KMS-11 (cell line): ENCODE results near the gene AFF1.
A peak's percentile ranks its signal among the peaks of the same experiment; 100 is the strongest.

Experiments
- H2AFZ ChIP-seq: fragments of 200-600 bp; sonication (generic); 2 replicates; pipeline ENCODE4 v1.6.1; 2016; ENCODE audit warnings: antibody characterized with exemption, mixed run types, low read depth
- H3K27ac ChIP-seq: fragments of 200-600 bp; sonication (generic); 2 replicates; pipeline ENCODE4 v1.6.1; 2016; ENCODE audit warnings: mild to moderate bottlenecking, mixed run types
- H3K27me3 ChIP-seq: fragments of 200-600 bp; sonication (generic); 2 replicates; pipeline ENCODE4 v1.6.1; 2017; ENCODE audit warnings: mild to moderate bottlenecking, low read depth, mixed run types, moderate library complexity; ENCODE audit not compliant: insufficient read depth
- H3K36me3 ChIP-seq: fragments of 200-600 bp; sonication (generic); 2 replicates; pipeline ENCODE4 v1.6.1; 2017; ENCODE audit warnings: mild to moderate bottlenecking, mixed run types; ENCODE audit not compliant: insufficient read depth
- H3K4me1 ChIP-seq: fragments of 200-600 bp; sonication (generic); 2 replicates; pipeline ENCODE4 v1.6.1; 2016; ENCODE audit warnings: mild to moderate bottlenecking, low read depth, mixed run types; ENCODE audit not compliant: poor library complexity, severe bottlenecking
- H3K4me2 ChIP-seq: fragments of 200-600 bp; sonication (generic); 2 replicates; pipeline ENCODE4 v1.7.0; 2016; ENCODE audit warnings: mild to moderate bottlenecking, mixed run types
- H3K4me3 ChIP-seq: fragments of 200-600 bp; sonication (generic); IDR thresholded peaks from 2 replicates; pipeline ENCODE4 v1.6.1; 2017; ENCODE audit warnings: low read depth, low read length, mixed read lengths; ENCODE audit not compliant: insufficient read depth
- H3K79me2 ChIP-seq: fragments of 200-600 bp; sonication (generic); 2 replicates; pipeline ENCODE4 v1.6.1; 2016; ENCODE audit warnings: low read depth, mixed run types; ENCODE audit not compliant: insufficient read depth
- H3K9ac ChIP-seq: fragments of 200-600 bp; sonication (generic); 2 replicates; pipeline ENCODE4 v1.6.1; 2016; ENCODE audit warnings: mild to moderate bottlenecking, mixed run types
- H4K20me1 ChIP-seq: fragments of 200-600 bp; sonication (generic); 2 replicates; pipeline ENCODE4 v1.6.1; 2016; ENCODE audit warnings: mild to moderate bottlenecking, mixed run types; ENCODE audit not compliant: insufficient read depth
- TF ChIP-seq, protein P1 (sequence below): fragments of 200-600 bp; sonication (generic); conservative IDR thresholded peaks from 2 replicates; pipeline ENCODE4 v1.6.1; 2017; ENCODE audit warnings: low read depth, mild to moderate bottlenecking, antibody characterized with exemption, low read length, moderate library complexity, mixed read lengths

AFF1 gene

DNA sequence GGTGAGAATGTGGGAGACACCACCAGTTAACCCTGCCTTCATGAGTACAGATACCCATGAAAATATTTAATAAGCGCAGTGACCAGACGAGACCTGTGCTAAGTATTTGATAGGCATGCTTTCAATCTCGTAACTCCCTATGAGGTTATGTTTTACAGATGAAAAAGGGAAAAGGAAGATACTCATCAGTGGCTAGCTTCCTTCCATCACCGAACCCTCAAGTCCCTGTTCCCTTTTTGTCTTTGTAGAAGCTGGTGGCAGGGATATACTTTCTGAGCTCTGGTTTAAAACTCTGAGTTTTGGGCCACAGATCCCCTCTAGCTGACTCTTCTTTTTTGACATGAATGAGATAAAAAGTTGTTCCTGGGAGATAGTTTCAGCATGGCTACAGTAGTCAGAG is 26.3 kb downstream of the AFF1 start:
- Histone ChIP-seq H3K27ac (peak overlapping the region; percentile 92), H3K4me1 (peaks cover 100% of the 10 kb centered on the region), H4K20me1 (no peaks in the 10 kb centered on the region), H3K9ac (peak overlapping the region; percentile 52; the same call in 1 of the 2 replicates), H3K36me3 (no peaks in the 10 kb centered on the region), H3K27me3 (no peaks in the 10 kb centered on the region), H3K4me2 (peak overlapping the region; percentile 73), H2AFZ (0 out of 2 replicates have a peak overlapping the region, but pooled peaks have one; percentile 12), H3K4me3 (no peak overlapping the region), H3K79me2 (peaks cover 88% of the 10 kb centered on the region)
- TF ChIP-seq, protein P1, sequence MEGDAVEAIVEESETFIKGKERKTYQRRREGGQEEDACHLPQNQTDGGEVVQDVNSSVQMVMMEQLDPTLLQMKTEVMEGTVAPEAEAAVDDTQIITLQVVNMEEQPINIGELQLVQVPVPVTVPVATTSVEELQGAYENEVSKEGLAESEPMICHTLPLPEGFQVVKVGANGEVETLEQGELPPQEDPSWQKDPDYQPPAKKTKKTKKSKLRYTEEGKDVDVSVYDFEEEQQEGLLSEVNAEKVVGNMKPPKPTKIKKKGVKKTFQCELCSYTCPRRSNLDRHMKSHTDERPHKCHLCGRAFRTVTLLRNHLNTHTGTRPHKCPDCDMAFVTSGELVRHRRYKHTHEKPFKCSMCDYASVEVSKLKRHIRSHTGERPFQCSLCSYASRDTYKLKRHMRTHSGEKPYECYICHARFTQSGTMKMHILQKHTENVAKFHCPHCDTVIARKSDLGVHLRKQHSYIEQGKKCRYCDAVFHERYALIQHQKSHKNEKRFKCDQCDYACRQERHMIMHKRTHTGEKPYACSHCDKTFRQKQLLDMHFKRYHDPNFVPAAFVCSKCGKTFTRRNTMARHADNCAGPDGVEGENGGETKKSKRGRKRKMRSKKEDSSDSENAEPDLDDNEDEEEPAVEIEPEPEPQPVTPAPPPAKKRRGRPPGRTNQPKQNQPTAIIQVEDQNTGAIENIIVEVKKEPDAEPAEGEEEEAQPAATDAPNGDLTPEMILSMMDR = no peak

DNA sequence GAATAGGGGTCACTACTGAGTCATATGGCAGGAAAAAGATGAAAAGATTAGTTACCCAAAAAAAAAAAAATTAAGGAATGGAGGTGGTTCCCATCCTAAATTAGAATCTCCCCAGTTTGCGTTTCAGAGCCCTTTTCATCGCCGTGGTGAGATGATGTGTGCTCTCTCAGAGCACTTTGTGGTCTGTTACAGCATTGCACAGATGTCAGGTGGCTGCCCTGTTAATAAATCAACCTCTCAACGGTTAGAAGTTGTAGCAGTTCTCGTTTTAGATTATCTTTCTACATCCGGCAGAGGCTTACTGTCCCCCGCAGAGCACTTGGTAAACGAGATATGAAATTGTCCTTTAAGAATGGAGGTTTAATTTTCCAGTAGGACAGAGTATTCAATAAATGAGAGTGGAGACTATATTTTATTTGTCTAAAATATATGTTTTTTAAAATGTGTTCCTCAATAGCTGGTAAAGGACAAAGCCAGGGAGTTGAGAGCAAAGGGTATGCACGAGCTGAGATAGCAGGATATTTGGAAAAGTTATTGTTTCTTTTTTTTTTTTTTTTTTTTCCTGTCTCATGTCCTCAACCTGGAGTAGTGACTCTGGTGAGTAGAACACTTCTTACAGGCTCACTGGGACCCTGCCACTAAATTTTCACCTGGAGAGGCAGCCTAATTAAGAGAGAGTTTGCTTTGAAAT is 26.9 kb downstream of the AFF1 start:
- H2AFZ ChIP-seq = no peak overlapping the region
- H3K27me3 ChIP-seq = no peaks in the 10 kb centered on the region
- TF ChIP-seq, protein P1 = no peak
- peaks cover 88% of the 10 kb centered on the region for H3K79me2 ChIP-seq
- H3K9ac ChIP-seq = peak overlapping the region; percentile 52
- H4K20me1 ChIP-seq = no peaks in the 10 kb centered on the region
- H3K27ac ChIP-seq = peak overlapping the region; percentile 92
- H3K36me3 ChIP-seq = no peaks in the 10 kb centered on the region
- no peak overlapping the region for H3K4me3 ChIP-seq
- H3K4me1 ChIP-seq = peaks cover 100% of the 10 kb centered on the region
- H3K4me2 ChIP-seq = peak overlapping the region; percentile 73

DNA sequence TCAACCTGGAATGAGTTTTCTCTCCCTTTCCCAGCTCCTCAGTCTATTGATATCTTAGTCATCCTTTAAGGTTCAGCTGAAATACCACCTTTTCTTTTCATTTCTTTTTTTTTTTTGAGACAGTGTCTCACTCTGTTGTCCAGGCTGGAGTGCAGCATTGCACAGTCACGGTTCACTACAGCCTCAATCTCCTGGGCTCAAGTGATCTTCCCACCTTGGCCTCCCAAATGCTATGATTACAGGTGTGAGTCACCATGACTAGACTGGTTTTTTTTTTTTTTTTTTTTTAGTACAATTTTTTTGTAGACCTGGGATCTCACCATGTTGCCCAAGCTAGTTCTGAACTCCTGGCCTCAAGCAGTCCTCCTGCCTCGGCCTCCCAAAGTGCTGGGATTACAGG is 28.9 kb downstream of the AFF1 start:
- H3K4me1 ChIP-seq = peaks cover 91% of the 10 kb centered on the region
- H3K4me2 ChIP-seq = peak overlapping the region; percentile 73; the same call in 1 of the 2 replicates
- H3K79me2 ChIP-seq = peaks cover 87% of the 10 kb centered on the region
- peak overlapping the region; percentile 92; the same call in 1 of the 2 replicates for H3K27ac ChIP-seq
- H3K27me3 ChIP-seq = no peaks in the 10 kb centered on the region
- H2AFZ ChIP-seq = no peak overlapping the region
- TF ChIP-seq, protein P1 = no peak
- H3K4me3 ChIP-seq = no peak overlapping the region
- H3K36me3 ChIP-seq = no peaks in the 10 kb centered on the region; the same call in 1 of the 2 replicates
- H3K9ac ChIP-seq = no peak overlapping the region; the same call in 1 of the 2 replicates
- H4K20me1 ChIP-seq = no peaks in the 10 kb centered on the region

DNA sequence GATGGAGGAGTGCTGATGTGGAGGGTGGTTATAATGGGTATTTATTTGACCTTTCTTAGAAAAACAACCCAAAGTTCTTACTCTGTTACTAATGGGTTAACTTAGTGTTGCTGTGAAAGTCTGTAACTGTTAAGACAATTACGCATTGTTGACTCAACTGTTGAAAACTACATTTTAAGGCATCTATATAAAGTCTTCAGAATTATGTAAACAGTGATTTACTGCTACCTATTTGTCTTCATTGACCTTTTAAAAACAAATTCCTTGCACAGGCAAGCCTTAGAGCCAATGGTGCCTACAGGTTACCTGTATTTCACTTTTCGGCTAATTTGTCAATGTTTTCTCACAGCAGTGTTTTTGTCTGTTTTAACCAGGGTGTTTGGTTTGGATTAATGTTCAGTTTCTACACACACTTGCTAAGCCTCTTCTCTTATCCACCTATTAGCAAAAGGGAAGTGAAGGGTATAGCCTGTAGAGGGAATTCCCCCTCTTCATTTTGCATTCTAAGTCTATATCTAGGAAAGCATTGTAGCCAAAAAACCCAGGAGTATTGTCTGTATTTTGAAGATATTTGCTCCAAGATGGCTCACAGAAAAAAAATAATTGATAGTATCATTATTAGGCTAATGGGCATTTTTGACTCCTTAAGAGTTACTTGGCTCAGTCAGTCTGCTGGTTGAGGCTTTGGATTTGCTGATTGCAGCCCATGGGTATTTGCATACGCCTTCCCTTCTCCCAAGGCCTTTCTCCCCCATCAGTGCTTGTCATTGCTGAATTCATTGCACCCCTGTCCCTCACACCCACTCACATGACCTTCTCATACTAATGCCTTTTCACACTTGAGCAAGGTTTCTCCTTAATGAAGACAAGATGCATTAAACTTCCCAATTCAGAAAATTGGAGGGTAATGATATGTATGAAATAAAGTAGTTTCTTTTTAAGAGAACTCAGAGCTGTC is 30.5 kb downstream of the AFF1 start:
- no peak overlapping the region for H3K9ac ChIP-seq
- H3K4me2 ChIP-seq = peak overlapping the region; percentile 73
- peak overlapping the region; percentile 3; the same call in 1 of the 2 replicates for H3K27ac ChIP-seq
- H3K4me1 ChIP-seq = peaks cover 81% of the 10 kb centered on the region
- H2AFZ ChIP-seq = no peak overlapping the region
- H3K36me3 ChIP-seq = no peaks in the 10 kb centered on the region; the same call in 1 of the 2 replicates
- H3K79me2 ChIP-seq = peaks cover 85% of the 10 kb centered on the region
- no peak overlapping the region for H3K4me3 ChIP-seq
- no peaks in the 10 kb centered on the region for H3K27me3 ChIP-seq
- TF ChIP-seq, protein P1 = no peak
- no peaks in the 10 kb centered on the region for H4K20me1 ChIP-seq
